Activated CD4-positive, alpha-beta T cell treated with anti-CD3 and anti-CD28 coated beads for 36 hours (primary cell): ENCODE measurements around the gene PRSS35. TPM values are rescaled to one million over a fixed set of nuclear protein-coding genes. Genes with fewer than 3 reads are reported as not detected.

Experiments used
- ATAC-seq: fragments of 200-7000 bp; cut with Tn5 transposase; one replicate; pipeline ENCODE4 v1.10.0; 2021; ENCODE audit warnings: mild to moderate bottlenecking, moderate library complexity
- CTCF ChIA-PET: fragments of 350-600 bp; sonication (Branson Sonifier 250); formaldehyde crosslinking; loops from one replicate; lab custom pipeline; 2021; ENCODE audit warnings: antibody characterized with exemption; lab: Charles Lee
- POLR2A ChIA-PET: fragments of 350-600 bp; sonication (Branson Sonifier 250); formaldehyde crosslinking; loops from one replicate; lab custom pipeline; 2021; ENCODE audit warnings: antibody characterized with exemption, inconsistent platforms; lab: Charles Lee
- DNase-seq: peaks from one replicate; pipeline ENCODE4 v3.0.0-alpha.2; 2020
- H3K27ac Mint-ChIP-seq: one replicate; pipeline ENCODE4 v1.8.0; 2021; ENCODE audit warnings: mixed read lengths
- H3K27me3 Mint-ChIP-seq: one replicate; pipeline ENCODE4 v1.8.0; 2021; ENCODE audit warnings: mixed read lengths
- H3K36me3 Mint-ChIP-seq: one replicate; pipeline ENCODE4 v1.8.0; 2021; ENCODE audit warnings: low read depth, mixed read lengths
- H3K4me1 Mint-ChIP-seq: one replicate; pipeline ENCODE4 v1.8.0; 2021; ENCODE audit warnings: mixed read lengths
- H3K4me3 Mint-ChIP-seq: one replicate; pipeline ENCODE4 v1.8.0; 2021; ENCODE audit warnings: mild to moderate bottlenecking, moderate library complexity, mixed read lengths
- H3K9me3 Mint-ChIP-seq: one replicate; pipeline ENCODE4 v1.8.0; 2021; ENCODE audit warnings: low read depth, mixed read lengths
- intact Hi-C, 2 experiments: fragments of 100-400 bp; cut with DNase I in 1 of 2; cut with micrococcal nuclease in 1 of 2; formaldehyde crosslinking; loops; one replicate each; pipeline versions ENCODE4 v1.14.2 to v1.15.1; 2022 to 2024; cut with DNase I, micrococcal nuclease
- total RNA-seq, 2 experiments: library from RNA; stranded (reverse); gene quantifications; one replicate each; pipeline ENCODE4 v1.2.3, GENCODE V29; 2021

Gene PRSS35, protein sequence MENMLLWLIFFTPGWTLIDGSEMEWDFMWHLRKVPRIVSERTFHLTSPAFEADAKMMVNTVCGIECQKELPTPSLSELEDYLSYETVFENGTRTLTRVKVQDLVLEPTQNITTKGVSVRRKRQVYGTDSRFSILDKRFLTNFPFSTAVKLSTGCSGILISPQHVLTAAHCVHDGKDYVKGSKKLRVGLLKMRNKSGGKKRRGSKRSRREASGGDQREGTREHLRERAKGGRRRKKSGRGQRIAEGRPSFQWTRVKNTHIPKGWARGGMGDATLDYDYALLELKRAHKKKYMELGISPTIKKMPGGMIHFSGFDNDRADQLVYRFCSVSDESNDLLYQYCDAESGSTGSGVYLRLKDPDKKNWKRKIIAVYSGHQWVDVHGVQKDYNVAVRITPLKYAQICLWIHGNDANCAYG
- total RNA-seq, result not detected

DNA sequence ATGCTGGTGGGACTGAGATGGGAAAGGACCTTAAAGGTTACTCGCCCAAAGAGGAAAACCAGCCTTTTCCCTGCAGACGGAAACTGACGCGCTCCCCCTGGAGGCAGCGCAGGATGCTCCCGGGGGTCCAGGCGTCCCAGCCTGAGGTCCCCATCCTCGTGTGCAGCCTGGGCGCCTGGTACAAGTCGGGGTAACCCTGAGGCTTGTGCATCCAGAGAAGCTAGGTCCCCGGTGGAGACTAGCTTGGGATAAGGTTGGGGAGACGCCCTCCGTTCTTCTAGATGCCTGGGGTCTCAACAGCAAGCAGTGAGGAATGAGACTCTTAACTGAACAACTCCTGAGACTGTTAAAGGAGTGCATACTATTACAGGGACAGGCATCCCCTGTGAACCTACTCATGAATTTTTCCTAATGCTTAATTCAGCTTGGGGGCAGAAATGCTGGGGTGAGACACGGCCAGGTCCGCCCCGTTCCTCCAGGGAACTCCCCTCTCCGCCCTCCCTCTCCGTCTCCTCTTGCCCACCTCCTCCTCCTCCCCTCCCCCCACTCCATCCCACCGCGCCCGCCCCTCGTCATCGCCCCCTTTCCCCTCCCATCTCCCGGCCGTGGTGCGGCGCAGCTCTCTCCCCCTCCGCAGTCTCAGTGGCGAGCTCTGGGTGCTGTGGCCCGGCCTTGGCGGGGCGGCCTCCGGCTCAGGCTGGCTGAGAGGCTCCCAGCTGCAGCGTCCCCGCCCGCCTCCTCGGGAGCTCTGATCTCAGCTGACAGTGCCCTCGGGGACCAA, at the start of gene PRSS35:
TSS of gene PRSS35 (plus strand) at position 634 of the 781 bp plus-strand sequence. CDS start 10,908 bp downstream, outside the sequence.
- Mint-ChIP-seq H3K36me3 (no peaks in the 10 kb centered on the region), H3K4me1 (peaks cover 4% of the 10 kb centered on the region), H3K27ac (no peak within 1 kb of the TSS), H3K4me3 (no peak within 1 kb of the TSS), H3K27me3 (peaks cover 32% of the 10 kb centered on the region), H3K9me3 (no peaks in the 10 kb centered on the region)
- POLR2A ChIA-PET, result no interaction called here
- intact Hi-C loops, result loop anchor here in 1 of 2 experiments (5.0 kb wide), 2 partner anchors 95 to 1240 kb away; no protein-coding TSS in a partner anchor
- peak; percentile 36 for DNase-seq
- ATAC-seq, result peak; percentile 53
- CTCF ChIA-PET, result interaction anchor here (0.7 to 4.4 kb wide), 5 partner anchors 12 to 447 kb away, joined by 3 to 57 read pairs (median 18); partner anchors contain the start of gene UBE3D

GRCh38 chr6:83463886-83464285, 48.4 kb upstream of the PRSS35 start:
- H3K36me3 Mint-ChIP-seq, result no peaks in the 10 kb centered on the region
- intact Hi-C loops, result no loop called here
- no peaks in the 10 kb centered on the region for H3K4me1 Mint-ChIP-seq
- H3K4me3 Mint-ChIP-seq, result no peak overlapping the region
- no peak overlapping the region for H3K27ac Mint-ChIP-seq
- ATAC-seq (no peak), DNase-seq (no peak)
- ChIA-PET CTCF (no interaction called here), POLR2A (no interaction called here)
- H3K27me3 Mint-ChIP-seq, result no peaks in the 10 kb centered on the region
- H3K9me3 Mint-ChIP-seq, result no peaks in the 10 kb centered on the region

- H3K27me3 Mint-ChIP-seq, result no peaks in the 10 kb centered on the region
- no peaks in the 10 kb centered on the region for H3K36me3 Mint-ChIP-seq
- H3K4me3 Mint-ChIP-seq, result no peak overlapping the region
- CTCF ChIA-PET, result no interaction called here
- intact Hi-C loops, result no loop called here
- ATAC-seq, result no peak
- POLR2A ChIA-PET, result no interaction called here
- H3K27ac Mint-ChIP-seq, result no peak overlapping the region
- H3K9me3 Mint-ChIP-seq, result no peaks in the 10 kb centered on the region
- no peak for DNase-seq
- no peaks in the 10 kb centered on the region for H3K4me1 Mint-ChIP-seq
Measured at GRCh38 chr6:83464381-83465140, 47.8 kb upstream of the PRSS35 start.

GRCh38 chr6:83466328-83466727, 46.0 kb upstream of the PRSS35 start:
- no peak overlapping the region for H3K27ac Mint-ChIP-seq
- H3K36me3 Mint-ChIP-seq, result no peaks in the 10 kb centered on the region
- intact Hi-C loops, result no loop called here
- ChIA-PET CTCF (no interaction called here), POLR2A (no interaction called here)
- ATAC-seq (no peak), DNase-seq (no peak)
- H3K9me3 Mint-ChIP-seq, result no peaks in the 10 kb centered on the region
- H3K4me1 Mint-ChIP-seq, result no peaks in the 10 kb centered on the region
- H3K4me3 Mint-ChIP-seq, result no peak overlapping the region
- H3K27me3 Mint-ChIP-seq, result no peaks in the 10 kb centered on the region

DNA sequence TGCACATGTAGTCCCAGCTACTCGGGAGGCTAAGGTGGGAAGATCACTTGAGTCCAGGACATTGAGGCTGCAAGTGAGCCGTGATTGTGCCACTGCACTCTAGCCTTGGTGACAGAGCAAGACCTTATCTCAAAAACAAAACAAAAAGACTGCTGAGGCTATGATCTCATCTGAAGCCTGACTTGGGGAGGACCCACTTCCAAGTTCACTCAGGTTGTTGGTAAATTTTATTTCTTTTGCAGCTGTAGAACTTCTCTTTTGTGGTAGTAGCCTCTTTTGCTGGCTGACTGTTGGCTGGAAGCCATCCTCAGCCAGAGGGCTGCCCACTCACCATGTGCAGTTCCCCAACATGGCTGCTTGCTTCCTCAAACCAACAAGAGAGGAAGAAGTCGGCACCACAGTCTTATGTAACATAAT, 44.7 kb upstream of the PRSS35 start:
- CTCF ChIA-PET, result no interaction called here

DNA sequence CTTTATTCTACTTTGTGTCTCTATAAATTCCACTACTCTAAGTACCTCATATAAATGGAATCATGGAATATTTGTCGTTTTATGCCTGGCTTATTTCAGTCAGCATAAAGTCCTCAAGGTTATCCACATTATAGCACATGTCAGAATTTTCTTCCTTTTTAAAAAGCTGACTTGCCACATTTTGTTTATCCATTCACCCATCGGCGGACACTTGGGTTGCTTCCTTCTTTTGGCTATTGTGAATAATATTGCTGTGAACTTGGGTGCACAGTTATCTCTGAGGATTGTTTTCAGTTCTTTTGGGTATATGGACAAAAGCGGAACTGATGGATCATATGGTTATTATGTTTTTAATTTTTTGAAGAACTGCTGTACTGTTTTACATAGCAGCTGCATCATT, 42.3 kb upstream of the PRSS35 start:
- no peak overlapping the region for H3K4me3 Mint-ChIP-seq
- POLR2A ChIA-PET, result no interaction called here
- H3K4me1 Mint-ChIP-seq, result no peaks in the 10 kb centered on the region
- ATAC-seq (no peak), DNase-seq (no peak)
- peaks cover 10% of the 10 kb centered on the region for H3K27me3 Mint-ChIP-seq
- H3K27ac Mint-ChIP-seq, result no peak overlapping the region
- H3K9me3 Mint-ChIP-seq, result no peaks in the 10 kb centered on the region
- intact Hi-C loops, result no loop called here
- CTCF ChIA-PET, result interaction anchor here (0.7 kb wide), 1 partner anchor 33 kb away, joined by 3 read pairs; no protein-coding TSS in a partner anchor
- no peaks in the 10 kb centered on the region for H3K36me3 Mint-ChIP-seq

More for the DNA sequence above, 44.7 kb upstream of the PRSS35 start:
- intact Hi-C loops, result no loop called here
- Mint-ChIP-seq H3K9me3 (no peaks in the 10 kb centered on the region), H3K4me3 (no peak overlapping the region), H3K4me1 (no peaks in the 10 kb centered on the region), H3K27me3 (peaks cover 7% of the 10 kb centered on the region), H3K36me3 (no peaks in the 10 kb centered on the region), H3K27ac (no peak overlapping the region)
- ATAC-seq, result no peak
- POLR2A ChIA-PET, result no interaction called here
- DNase-seq, result no peak

DNA sequence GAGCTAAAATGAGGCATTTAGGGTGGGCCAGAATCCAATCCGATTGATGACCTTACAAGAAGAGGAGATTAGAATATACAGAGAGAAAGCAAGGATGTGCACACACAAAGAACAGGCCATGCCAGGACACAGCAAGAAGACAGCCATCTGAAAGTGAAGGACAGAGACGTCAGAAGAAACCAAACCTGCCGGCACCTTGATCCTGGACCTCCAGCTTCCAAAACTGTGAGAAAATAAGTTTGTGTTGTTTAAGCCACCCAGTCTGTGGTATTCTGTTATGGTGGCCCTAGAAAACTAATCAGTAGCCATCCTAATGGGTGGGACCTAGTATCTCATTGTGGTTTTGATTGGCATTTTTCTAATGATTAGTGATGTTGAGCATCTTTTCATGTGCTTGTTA, 41.7 kb upstream of the PRSS35 start:
- DNase-seq (no peak), ATAC-seq (no peak)
- CTCF ChIA-PET, result interaction anchor here (0.7 to 1.3 kb wide), 2 partner anchors 33 to 44 kb away, joined by 3 to 5 read pairs; no protein-coding TSS in a partner anchor
- H3K4me3 Mint-ChIP-seq, result no peak overlapping the region
- no peaks in the 10 kb centered on the region for H3K4me1 Mint-ChIP-seq
- peaks cover 10% of the 10 kb centered on the region for H3K27me3 Mint-ChIP-seq
- POLR2A ChIA-PET, result no interaction called here
- H3K9me3 Mint-ChIP-seq, result no peaks in the 10 kb centered on the region
- intact Hi-C loops, result no loop called here
- no peaks in the 10 kb centered on the region for H3K36me3 Mint-ChIP-seq
- no peak overlapping the region for H3K27ac Mint-ChIP-seq

DNA sequence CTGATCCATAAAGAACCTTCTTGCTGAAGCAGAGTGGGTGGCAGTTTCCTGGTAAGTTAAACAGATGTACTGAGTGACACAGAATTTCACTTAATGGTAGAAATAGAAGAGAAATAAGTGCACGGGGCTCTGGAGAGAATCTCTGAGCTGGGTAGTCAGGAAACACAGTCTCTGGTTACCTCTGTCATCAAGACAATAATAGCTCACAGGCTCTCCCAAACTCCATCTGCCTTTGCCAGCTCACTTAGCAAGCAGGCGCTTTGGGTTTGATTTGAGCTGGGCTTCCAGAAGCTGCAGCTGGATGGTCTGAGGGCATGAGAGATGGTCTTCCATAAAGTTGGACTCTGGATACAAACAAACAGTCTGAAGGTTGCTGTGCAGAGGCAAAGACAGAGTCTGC, 39.6 kb upstream of the PRSS35 start:
- Mint-ChIP-seq H3K27ac (no peak overlapping the region), H3K4me3 (no peak overlapping the region), H3K4me1 (no peaks in the 10 kb centered on the region), H3K27me3 (peaks cover 10% of the 10 kb centered on the region), H3K9me3 (no peaks in the 10 kb centered on the region), H3K36me3 (no peaks in the 10 kb centered on the region)
- POLR2A ChIA-PET, result no interaction called here
- ATAC-seq (no peak), DNase-seq (no peak)
- intact Hi-C loops, result no loop called here
- CTCF ChIA-PET, result no interaction called here

GRCh38 chr6:83474309-83474708, 38.0 kb upstream of the PRSS35 start:
- Mint-ChIP-seq H3K4me3 (no peak overlapping the region), H3K4me1 (no peaks in the 10 kb centered on the region), H3K36me3 (no peaks in the 10 kb centered on the region), H3K9me3 (no peaks in the 10 kb centered on the region), H3K27me3 (peaks cover 18% of the 10 kb centered on the region), H3K27ac (no peak overlapping the region)
- ATAC-seq, result no peak
- ChIA-PET CTCF (no interaction called here), POLR2A (no interaction called here)
- intact Hi-C loops, result no loop called here
- DNase-seq, result no peak

DNA sequence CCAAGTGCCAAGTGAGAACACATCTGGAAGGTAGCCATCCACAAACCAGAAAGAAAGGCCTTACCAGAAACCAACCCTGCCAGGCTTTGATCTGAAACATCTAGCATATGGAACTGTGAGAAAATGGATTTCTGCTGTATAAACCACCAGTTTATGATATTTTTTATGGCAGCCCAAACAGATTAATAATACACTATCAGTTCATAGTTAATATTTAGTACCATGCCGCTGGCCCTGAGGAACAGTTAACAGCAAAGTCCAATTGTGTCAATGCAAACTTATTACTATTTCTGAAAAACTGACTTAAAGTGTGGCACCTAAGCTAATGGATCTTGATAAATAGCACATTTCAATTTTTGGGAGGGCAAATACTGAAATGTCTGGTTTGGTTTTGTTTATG, 35.4 kb upstream of the PRSS35 start:
- Mint-ChIP-seq H3K36me3 (no peaks in the 10 kb centered on the region), H3K27me3 (peaks cover 18% of the 10 kb centered on the region), H3K9me3 (no peaks in the 10 kb centered on the region), H3K4me1 (no peaks in the 10 kb centered on the region), H3K27ac (no peak overlapping the region), H3K4me3 (no peak overlapping the region)
- POLR2A ChIA-PET, result no interaction called here
- intact Hi-C loops, result no loop called here
- CTCF ChIA-PET, result no interaction called here
- no peak for DNase-seq
- no peak for ATAC-seq

DNA sequence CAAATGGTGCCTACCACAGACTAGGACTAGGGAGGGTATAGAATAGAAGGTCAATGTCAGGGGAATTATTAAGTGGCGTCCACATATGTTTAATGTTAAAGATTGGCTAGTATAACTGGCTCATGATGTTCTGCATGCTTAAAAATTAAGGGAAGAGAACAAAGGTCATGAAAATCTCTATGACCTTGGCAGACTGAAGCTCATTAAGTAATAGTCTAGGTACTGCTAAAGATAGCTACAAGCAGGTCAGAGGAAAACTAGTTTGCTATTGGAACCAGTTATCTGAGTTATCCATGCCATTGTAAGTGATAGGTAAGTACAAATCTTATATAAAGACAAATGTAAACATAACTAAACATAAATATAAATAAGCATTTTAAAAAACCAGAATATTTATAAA, 32.9 kb upstream of the PRSS35 start:
- DNase-seq (no peak), ATAC-seq (no peak)
- no peaks in the 10 kb centered on the region for H3K36me3 Mint-ChIP-seq
- ChIA-PET CTCF (interaction anchor here (0.5 kb wide), 1 partner anchor 800 kb away, joined by 3 read pairs; no protein-coding TSS in a partner anchor), POLR2A (no interaction called here)
- H3K27me3 Mint-ChIP-seq, result peaks cover 9% of the 10 kb centered on the region
- H3K4me3 Mint-ChIP-seq, result no peak overlapping the region
- H3K9me3 Mint-ChIP-seq, result no peaks in the 10 kb centered on the region
- H3K4me1 Mint-ChIP-seq, result no peaks in the 10 kb centered on the region
- intact Hi-C loops, result no loop called here
- H3K27ac Mint-ChIP-seq, result no peak overlapping the region
